ENCODE measurements around the gene WDSUB1.

WDSUB1 gene

GRCh38 chr2:159200498-159200897 is 86.0 kb downstream of the WDSUB1 start:
- no peaks in the 10 kb centered on the region for H3K27me3 ChIP-seq (ENCODE audit: control insufficient read depth, insufficient read depth, low read length)
- H3K36me3 ChIP-seq (ENCODE audit: control insufficient read depth, insufficient read depth, low read length), result no peaks in the 10 kb centered on the region
- no peaks in the 10 kb centered on the region for H3K4me1 ChIP-seq (ENCODE audit: control insufficient read depth, insufficient read depth, low read length)
- no peaks in the 10 kb centered on the region for H3K9me3 ChIP-seq (ENCODE audit: control insufficient read depth, insufficient read depth, low read length)
- H3K4me3 ChIP-seq (ENCODE audit: low read depth, low read length), result no peak overlapping the region
- no peak overlapping the region for H3K9ac ChIP-seq (ENCODE audit: low read depth, low read length)

- no peaks in the 10 kb centered on the region for H3K36me3 ChIP-seq (ENCODE audit: control insufficient read depth, insufficient read depth, low read length)
- H3K4me1 ChIP-seq (ENCODE audit: control insufficient read depth, insufficient read depth, low read length), result no peaks in the 10 kb centered on the region
Measured at GRCh38 chr2:159199761-159200465, 86.6 kb downstream of the WDSUB1 start.

GRCh38 chr2:159199236-159199635 is 87.3 kb downstream of the WDSUB1 start:
- Histone ChIP-seq H3K4me3 (ENCODE audit: low read depth, low read length) (no peak overlapping the region), H3K9ac (ENCODE audit: low read depth, low read length) (no peak overlapping the region), H3K27me3 (ENCODE audit: control insufficient read depth, insufficient read depth, low read length) (no peaks in the 10 kb centered on the region), H3K9me3 (ENCODE audit: control insufficient read depth, insufficient read depth, low read length) (no peaks in the 10 kb centered on the region), H3K4me1 (ENCODE audit: control insufficient read depth, insufficient read depth, low read length) (no peaks in the 10 kb centered on the region), H3K36me3 (ENCODE audit: control insufficient read depth, insufficient read depth, low read length) (no peaks in the 10 kb centered on the region)

More at GRCh38 chr2:159199761-159200465, 86.6 kb downstream of the WDSUB1 start:
- Histone ChIP-seq H3K9me3 (ENCODE audit: control insufficient read depth, insufficient read depth, low read length) (no peaks in the 10 kb centered on the region), H3K27me3 (ENCODE audit: control insufficient read depth, insufficient read depth, low read length) (no peaks in the 10 kb centered on the region), H3K9ac (ENCODE audit: low read depth, low read length) (no peak overlapping the region), H3K4me3 (ENCODE audit: low read depth, low read length) (no peak overlapping the region)

GRCh38 chr2:159196393-159196925 is 90.0 kb downstream of the WDSUB1 start:
- Histone ChIP-seq H3K9ac (ENCODE audit: low read depth, low read length) (no peak overlapping the region), H3K4me3 (ENCODE audit: low read depth, low read length) (no peak overlapping the region), H3K27me3 (ENCODE audit: control insufficient read depth, insufficient read depth, low read length) (no peaks in the 10 kb centered on the region), H3K36me3 (ENCODE audit: control insufficient read depth, insufficient read depth, low read length) (no peaks in the 10 kb centered on the region), H3K9me3 (ENCODE audit: control insufficient read depth, insufficient read depth, low read length) (no peaks in the 10 kb centered on the region), H3K4me1 (ENCODE audit: control insufficient read depth, insufficient read depth, low read length) (no peaks in the 10 kb centered on the region)

- Histone ChIP-seq H3K9me3 (ENCODE audit: control insufficient read depth, insufficient read depth, low read length) (no peaks in the 10 kb centered on the region), H3K4me3 (ENCODE audit: low read depth, low read length) (no peak overlapping the region), H3K4me1 (ENCODE audit: control insufficient read depth, insufficient read depth, low read length) (no peaks in the 10 kb centered on the region), H3K36me3 (ENCODE audit: control insufficient read depth, insufficient read depth, low read length) (no peaks in the 10 kb centered on the region), H3K9ac (ENCODE audit: low read depth, low read length) (no peak overlapping the region), H3K27me3 (ENCODE audit: control insufficient read depth, insufficient read depth, low read length) (no peaks in the 10 kb centered on the region)
Measured at GRCh38 chr2:159195697-159196096, 90.8 kb downstream of the WDSUB1 start.

GRCh38 chr2:159194241-159194640 is 92.3 kb downstream of the WDSUB1 start:
- Histone ChIP-seq H3K4me3 (ENCODE audit: low read depth, low read length) (no peak overlapping the region), H3K9ac (ENCODE audit: low read depth, low read length) (no peak overlapping the region), H3K4me1 (ENCODE audit: control insufficient read depth, insufficient read depth, low read length) (no peaks in the 10 kb centered on the region), H3K27me3 (ENCODE audit: control insufficient read depth, insufficient read depth, low read length) (no peaks in the 10 kb centered on the region), H3K9me3 (ENCODE audit: control insufficient read depth, insufficient read depth, low read length) (no peaks in the 10 kb centered on the region), H3K36me3 (ENCODE audit: control insufficient read depth, insufficient read depth, low read length) (no peaks in the 10 kb centered on the region)

- H3K36me3 ChIP-seq (ENCODE audit: control insufficient read depth, insufficient read depth, low read length), result no peaks in the 10 kb centered on the region
Measured at GRCh38 chr2:159193791-159194190, 92.7 kb downstream of the WDSUB1 start.

GRCh38 chr2:159192371-159192918 is 94.1 kb downstream of the WDSUB1 start:
- no peaks in the 10 kb centered on the region for H3K36me3 ChIP-seq (ENCODE audit: control insufficient read depth, insufficient read depth, low read length)

More at GRCh38 chr2:159193791-159194190, 92.7 kb downstream of the WDSUB1 start:
- H3K9me3 ChIP-seq (ENCODE audit: control insufficient read depth, insufficient read depth, low read length), result no peaks in the 10 kb centered on the region
- no peak overlapping the region for H3K9ac ChIP-seq (ENCODE audit: low read depth, low read length)
- no peaks in the 10 kb centered on the region for H3K27me3 ChIP-seq (ENCODE audit: control insufficient read depth, insufficient read depth, low read length)
- H3K4me3 ChIP-seq (ENCODE audit: low read depth, low read length), result no peak overlapping the region
- H3K4me1 ChIP-seq (ENCODE audit: control insufficient read depth, insufficient read depth, low read length), result no peaks in the 10 kb centered on the region

GRCh38 chr2:159188449-159188848 is 98.1 kb downstream of the WDSUB1 start:
- H3K9ac ChIP-seq (ENCODE audit: low read depth, low read length), result no peak overlapping the region
- H3K4me1 ChIP-seq (ENCODE audit: control insufficient read depth, insufficient read depth, low read length), result no peaks in the 10 kb centered on the region
- H3K4me3 ChIP-seq (ENCODE audit: low read depth, low read length), result no peak overlapping the region
- no peaks in the 10 kb centered on the region for H3K27me3 ChIP-seq (ENCODE audit: control insufficient read depth, insufficient read depth, low read length)
- H3K9me3 ChIP-seq (ENCODE audit: control insufficient read depth, insufficient read depth, low read length), result no peaks in the 10 kb centered on the region
- H3K36me3 ChIP-seq (ENCODE audit: control insufficient read depth, insufficient read depth, low read length), result no peaks in the 10 kb centered on the region

More at GRCh38 chr2:159192371-159192918, 94.1 kb downstream of the WDSUB1 start:
- H3K9ac ChIP-seq (ENCODE audit: low read depth, low read length), result no peak overlapping the region
- H3K4me3 ChIP-seq (ENCODE audit: low read depth, low read length), result no peak overlapping the region
- H3K9me3 ChIP-seq (ENCODE audit: control insufficient read depth, insufficient read depth, low read length), result no peaks in the 10 kb centered on the region
- no peaks in the 10 kb centered on the region for H3K4me1 ChIP-seq (ENCODE audit: control insufficient read depth, insufficient read depth, low read length)
- H3K27me3 ChIP-seq (ENCODE audit: control insufficient read depth, insufficient read depth, low read length), result no peaks in the 10 kb centered on the region

GRCh38 chr2:159187106-159187505 is 99.4 kb downstream of the WDSUB1 start:
- no peaks in the 10 kb centered on the region for H3K36me3 ChIP-seq (ENCODE audit: control insufficient read depth, insufficient read depth, low read length)
- H3K4me3 ChIP-seq (ENCODE audit: low read depth, low read length), result no peak overlapping the region
- H3K27me3 ChIP-seq (ENCODE audit: control insufficient read depth, insufficient read depth, low read length), result no peaks in the 10 kb centered on the region
- H3K4me1 ChIP-seq (ENCODE audit: control insufficient read depth, insufficient read depth, low read length), result no peaks in the 10 kb centered on the region
- no peak overlapping the region for H3K9ac ChIP-seq (ENCODE audit: low read depth, low read length)
- H3K9me3 ChIP-seq (ENCODE audit: control insufficient read depth, insufficient read depth, low read length), result no peaks in the 10 kb centered on the region

GRCh38 chr2:159186462-159186861 is 100.0 kb downstream of the WDSUB1 start:
- no peaks in the 10 kb centered on the region for H3K4me1 ChIP-seq (ENCODE audit: control insufficient read depth, insufficient read depth, low read length)
- no peak overlapping the region for H3K9ac ChIP-seq (ENCODE audit: low read depth, low read length)
- H3K27me3 ChIP-seq (ENCODE audit: control insufficient read depth, insufficient read depth, low read length), result no peaks in the 10 kb centered on the region
- no peak overlapping the region for H3K4me3 ChIP-seq (ENCODE audit: low read depth, low read length)
- no peaks in the 10 kb centered on the region for H3K9me3 ChIP-seq (ENCODE audit: control insufficient read depth, insufficient read depth, low read length)
- H3K36me3 ChIP-seq (ENCODE audit: control insufficient read depth, insufficient read depth, low read length), result no peaks in the 10 kb centered on the region
